ENCODE results near the gene GTF3C5. TPM values are rescaled to one million over a fixed set of nuclear protein-coding genes. Genes with fewer than 3 reads are reported as not detected.

GTF3C5 gene
- total RNA-seq, 2 experiments from 2014 or later = 89.1 to 90.4 TPM

GRCh38 chr9:133099726-133100505 lies 69.1 kb downstream of the GTF3C5 start:
- ChIA-PET POLR2A (interaction anchor here (1.0 kb wide), 1 partner anchor 16 kb away, joined by 3 read pairs; no protein-coding TSS in a partner anchor), CTCF (interaction anchor here (1.3 to 27.5 kb wide), 2 partner anchors 17 to 47 kb away, joined by 3 to 300 read pairs; no protein-coding TSS in a partner anchor)

GRCh38 chr9:133100506-133101355 lies 69.9 kb downstream of the GTF3C5 start:
- ChIA-PET POLR2A (no interaction called here), CTCF (interaction anchor here (1.4 to 27.5 kb wide), 2 partner anchors 11 to 47 kb away, joined by 3 to 300 read pairs; no protein-coding TSS in a partner anchor)

- ChIA-PET POLR2A (no interaction called here), CTCF (interaction anchor here (1.3 to 27.5 kb wide), 3 partner anchors 8 to 46 kb away, joined by 3 to 300 read pairs (median 3); no protein-coding TSS in a partner anchor)
These were observed 70.8 kb downstream of the GTF3C5 start for GRCh38 chr9:133101356-133102189.

- ChIA-PET POLR2A (interaction anchor here (1.5 kb wide), 1 partner anchor 42 kb away, joined by 6 read pairs; no protein-coding TSS in a partner anchor), CTCF (interaction anchor here (0.6 to 27.5 kb wide), 7 partner anchors 8 to 59 kb away, joined by 3 to 300 read pairs (median 6); no protein-coding TSS in a partner anchor)
These were observed 71.6 kb downstream of the GTF3C5 start for GRCh38 chr9:133102190-133103021.

GRCh38 chr9:133103183-133103986 lies 72.6 kb downstream of the GTF3C5 start:
- POLR2A ChIA-PET = interaction anchor here (1.5 kb wide), 1 partner anchor 41 kb away, joined by 6 read pairs; no protein-coding TSS in a partner anchor

GRCh38 chr9:133103987-133104505 lies 73.2 kb downstream of the GTF3C5 start:
- ChIA-PET CTCF (interaction anchor here (0.9 to 27.5 kb wide), 5 partner anchors 12 to 226 kb away, joined by 3 to 300 read pairs (median 7); no protein-coding TSS in a partner anchor), POLR2A (interaction anchor here (0.6 to 1.5 kb wide), 2 partner anchors 40 to 232 kb away, joined by 3 to 6 read pairs; partner anchors contain the start of gene SURF6)

More at GRCh38 chr9:133103183-133103986, 72.6 kb downstream of the GTF3C5 start:
- CTCF ChIA-PET = interaction anchor here (0.6 to 27.5 kb wide), 7 partner anchors 9 to 227 kb away, joined by 3 to 300 read pairs (median 6); no protein-coding TSS in a partner anchor

- POLR2A ChIA-PET = no interaction called here
These were observed 74.1 kb downstream of the GTF3C5 start for GRCh38 chr9:133104718-133105460.

GRCh38 chr9:133105461-133105770 lies 74.6 kb downstream of the GTF3C5 start:
- POLR2A ChIA-PET = no interaction called here

More at GRCh38 chr9:133104718-133105460, 74.1 kb downstream of the GTF3C5 start:
- CTCF ChIA-PET = interaction anchor here (0.6 to 27.5 kb wide), 3 partner anchors 11 to 886 kb away, joined by 3 to 300 read pairs (median 6); no protein-coding TSS in a partner anchor

GRCh38 chr9:133106511-133107244 lies 75.9 kb downstream of the GTF3C5 start:
- POLR2A ChIA-PET = interaction anchor here (0.8 kb wide), 1 partner anchor 9 kb away, joined by 3 read pairs; no protein-coding TSS in a partner anchor

More at GRCh38 chr9:133105461-133105770, 74.6 kb downstream of the GTF3C5 start:
- CTCF ChIA-PET = interaction anchor here (0.6 to 27.5 kb wide), 2 partner anchors 42 to 886 kb away, joined by 3 to 300 read pairs; no protein-coding TSS in a partner anchor

GRCh38 chr9:133107245-133107722 lies 76.5 kb downstream of the GTF3C5 start:
- CTCF ChIA-PET = interaction anchor here (0.6 to 27.5 kb wide), 3 partner anchors 12 to 996 kb away, joined by 3 to 300 read pairs (median 5); no protein-coding TSS in a partner anchor
- POLR2A ChIA-PET = no interaction called here

More at GRCh38 chr9:133106511-133107244, 75.9 kb downstream of the GTF3C5 start:
- CTCF ChIA-PET = interaction anchor here (0.6 to 27.5 kb wide), 3 partner anchors 13 to 996 kb away, joined by 3 to 300 read pairs (median 5); no protein-coding TSS in a partner anchor

Other genes with a start within 250 kb of the GTF3C5 start
- gene AK8, start 152.7 kb upstream of the GTF3C5 start, total RNA-seq = under 1 TPM in 1 of 2 experiments, not detected in 1; 0.11 TPM
- gene SPACA9, start 152.1 kb upstream of the GTF3C5 start, total RNA-seq = 1 to 10 TPM; 1.9 TPM
- gene TSC1, start 86.4 kb upstream of the GTF3C5 start, total RNA-seq = 10 to 100 TPM; 28.9 to 29.7 TPM
- gene GFI1B, start 52.3 kb upstream of the GTF3C5 start, total RNA-seq = not detected
- gene CEL, start 31.0 kb downstream of the GTF3C5 start, total RNA-seq = 1 to 10 TPM in 1 of 2 experiments, under 1 TPM in 1; 0.73 to 1.3 TPM
- 10 to 100 TPM; 57.9 to 60.2 TPM for gene RALGDS, start 90.2 kb downstream of the GTF3C5 start, total RNA-seq
- 1 to 10 TPM; 2.5 to 3.1 TPM for gene GBGT1, start 132.9 kb downstream of the GTF3C5 start, total RNA-seq
- not detected for gene OBP2B, start 178.3 kb downstream of the GTF3C5 start, total RNA-seq
- gene ABO, start 244.2 kb downstream of the GTF3C5 start, total RNA-seq = not detected

All from activated CD8-positive, alpha-beta memory T cell treated with anti-CD3 and anti-CD28 coated beads for 36 hours (primary cell).